COLO829 (cell line): ENCODE results near the gene GCC1.

Source experiments
- DNase-seq: peaks from one replicate; pipeline ENCODE4 v3.0.0; 2012; ENCODE audit warnings: low spot score

The GCC1 gene

GRCh38 chr7:127536741-127537140, 48.7 kb downstream of the GCC1 start:
- DNase-seq = no peak

DNA sequence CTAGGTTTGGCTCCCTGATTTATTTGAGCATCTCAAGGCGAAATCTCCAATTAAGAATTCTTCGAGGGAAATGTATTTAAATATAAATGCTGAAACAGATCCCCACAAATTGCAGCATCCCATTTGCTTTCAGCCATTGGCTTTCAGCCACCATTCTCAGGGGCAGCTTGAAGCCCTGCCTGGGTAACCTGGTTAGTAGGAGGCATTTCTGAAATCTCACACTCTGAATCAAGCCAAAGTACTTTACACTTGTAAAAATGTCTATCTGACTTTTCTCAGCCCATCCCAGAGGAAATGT, 49.1 kb downstream of the GCC1 start:
- no peak for DNase-seq

DNA sequence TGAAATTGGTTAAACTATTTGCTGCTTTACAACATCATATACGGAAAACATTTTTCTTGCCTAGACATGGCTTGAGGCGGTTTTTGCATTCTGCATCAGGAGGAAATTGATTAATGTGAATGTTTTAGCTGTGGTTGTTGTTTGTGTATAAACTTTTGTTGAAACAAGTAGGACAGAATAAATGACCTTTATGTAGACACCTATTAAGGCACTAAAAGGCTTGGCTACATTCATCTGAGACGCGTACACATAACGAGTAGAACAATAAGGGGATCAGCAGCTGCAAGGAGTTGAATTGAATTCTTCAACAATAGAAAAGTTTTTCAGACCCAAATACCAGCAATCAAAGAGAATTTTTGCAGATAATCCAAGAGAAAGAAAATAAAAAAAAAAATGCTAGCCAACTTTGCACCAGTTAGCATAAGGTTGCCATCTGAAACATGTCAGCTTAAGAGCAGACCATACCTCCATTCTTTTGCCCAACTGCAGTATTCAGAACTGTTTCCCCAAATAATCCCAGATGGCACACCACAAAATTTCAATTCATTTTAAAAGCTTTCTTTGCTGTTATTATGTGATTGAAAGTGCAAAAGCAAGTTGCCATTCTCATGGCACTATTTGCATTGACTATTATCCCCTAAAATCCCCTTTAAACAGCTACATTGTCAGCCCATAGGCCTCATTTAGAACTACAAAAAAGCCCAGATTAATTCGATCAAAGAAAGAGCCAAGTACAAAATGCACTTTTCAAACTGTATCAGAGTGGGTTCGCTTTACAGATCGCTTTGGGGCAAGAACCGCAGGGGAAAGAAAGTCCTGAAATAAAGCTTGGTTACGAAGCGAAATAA, 49.6 kb downstream of the GCC1 start:
- DNase-seq = no peak

DNA sequence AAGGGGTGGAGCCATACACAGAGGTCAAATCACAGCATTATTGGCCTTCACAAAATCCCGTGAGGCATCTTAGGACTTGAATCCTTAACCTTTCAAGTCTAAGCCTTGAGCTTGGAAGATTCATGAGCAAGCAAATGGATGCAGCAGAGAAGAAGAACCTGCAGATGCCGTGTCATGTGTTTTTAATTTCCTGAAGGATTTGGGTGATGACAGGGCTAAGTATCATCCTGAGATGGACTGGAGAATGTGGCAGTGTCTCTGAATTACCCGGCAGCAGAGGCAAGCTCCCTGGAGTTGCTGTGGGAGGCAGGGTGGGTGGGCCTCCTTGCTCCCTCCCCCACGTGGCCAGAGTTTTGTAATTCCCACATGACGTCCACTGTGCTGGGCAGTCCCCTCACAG, 50.8 kb downstream of the GCC1 start:
- DNase-seq = no peak

- no peak for DNase-seq
Measured at GRCh38 chr7:127532736-127533135, 52.7 kb downstream of the GCC1 start.

DNA sequence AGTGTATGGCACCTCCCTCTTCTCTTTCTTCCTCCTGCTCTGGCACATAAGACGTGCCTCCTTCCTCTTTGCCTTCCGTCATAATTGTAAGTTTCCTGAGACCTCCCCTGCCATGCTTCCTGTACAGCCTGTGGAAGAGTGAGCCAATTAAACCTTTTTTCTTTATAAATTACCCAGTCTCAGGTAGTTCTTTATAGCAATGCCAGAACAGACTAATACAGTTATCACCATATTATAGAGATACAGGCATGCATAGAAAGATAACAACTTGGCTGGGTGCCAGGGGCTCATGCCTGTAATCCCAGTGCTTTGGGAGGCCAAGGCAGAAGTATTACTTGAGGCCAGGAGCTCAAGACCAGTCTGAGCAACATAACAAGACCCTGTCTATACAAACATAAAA, 53.2 kb downstream of the GCC1 start:
- DNase-seq = no peak
